Measurements from ENCODE around the gene LMTK3. TPM values are rescaled to one million over a fixed set of nuclear protein-coding genes. Genes with fewer than 3 reads are reported as not detected.

The LMTK3 gene
- 0.22 TPM in 1 of 2 replicates, not detected in the other for total RNA-seq (2014; rRNA removed; shearing (Covaris generic))
- polyA plus RNA-seq (2016; fragmentation: Nextera tagmentation; extraction: Ambion mirVana), result not detected in 2 replicates

DNA sequence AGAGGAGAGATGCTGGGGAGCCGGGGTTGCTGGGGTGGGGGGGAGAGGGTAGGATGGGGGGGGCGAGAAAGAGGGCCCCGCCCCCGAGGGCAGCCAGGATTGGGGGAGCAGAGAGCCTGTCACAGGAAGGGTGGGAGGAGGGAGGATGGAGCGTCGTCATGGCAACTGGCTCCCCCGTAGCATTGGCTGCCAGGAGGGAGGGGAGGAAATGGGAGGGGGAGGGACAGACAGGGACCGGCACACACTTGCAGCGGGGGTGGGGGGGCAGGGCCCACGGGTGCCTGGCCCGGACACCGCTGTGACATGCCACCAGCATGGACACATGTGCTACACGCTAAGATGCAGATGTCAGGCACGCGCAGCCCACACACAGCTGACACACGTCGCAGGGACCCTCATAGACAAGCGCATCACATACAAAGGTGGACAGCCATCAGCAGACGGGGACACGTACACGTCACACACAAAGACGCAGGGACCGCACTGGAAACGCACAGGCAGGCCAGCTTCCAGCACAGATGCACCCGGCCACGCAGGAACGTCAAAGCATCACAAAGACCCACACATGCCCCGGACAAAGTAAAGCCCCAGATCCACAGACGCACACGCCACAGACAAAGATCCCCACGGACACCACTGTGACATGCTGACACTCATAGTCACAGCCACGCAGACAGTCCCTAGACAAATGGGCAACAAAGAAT, at the start of gene LMTK3:
LMTK3 (minus strand) TSS at position 36 of the 704 bp plus-strand sequence. CDS start 259 bp downstream, outside the sequence.
- no peak within 1 kb of the TSS for H3K27ac ChIP-seq
- H2AFZ ChIP-seq, result peak within 1 kb of the TSS; percentile 34; the same call in 1 of the 2 replicates
- DNase-seq, result peak; percentile 50
- TF ChIP-seq EZH2 (IDR thresholded peaks at IDR 0.05; ENCODE audit: insufficient read depth, poor library complexity, severe bottlenecking), result no peak
- no peak for TF ChIP-seq EZH2phosphoT487 (IDR thresholded peaks at IDR 0.05; ENCODE audit: insufficient read depth, low read depth)
- H3K9me2 ChIP-seq (ENCODE audit: insufficient read depth), result no peaks in the 10 kb centered on the region
- WGBS, 2 experiments (ENCODE audit: low coverage in 1 of 2, low lambda C conversion rate in 2 of 2, missing lambda C conversion rate in 2 of 2), result 6 to 10% methylated on average over 20 to 32 of the region's 32 CpGs
- H3K9ac ChIP-seq, result no peak within 1 kb of the TSS
- 0 out of 2 replicates have a peak, but pooled peaks cover 3% of the 10 kb centered on the region for H3K4me1 ChIP-seq (ENCODE audit: insufficient read depth)
- no peaks in the 10 kb centered on the region for H3K9me3 ChIP-seq (ENCODE audit: low read depth)
- in situ Hi-C loops (cut with MboI), result no loop called here
- H3K4me2 ChIP-seq (ENCODE audit: unreplicated experiment), result peak within 1 kb of the TSS; percentile 59
- H3K4me3 ChIP-seq, result no peak within 1 kb of the TSS
- H3K36me3 ChIP-seq (ENCODE audit: low read depth), result no peaks in the 10 kb centered on the region
- H3K27me3 ChIP-seq (replicated peaks; ENCODE audit: insufficient read depth), result peaks cover 12% of the 10 kb centered on the region; the same call in 1 of the 2 replicates
- no peaks in the 10 kb centered on the region for H3K79me2 ChIP-seq (ENCODE audit: insufficient read depth)
- no peaks in the 10 kb centered on the region for H3F3A ChIP-seq (ENCODE audit: insufficient read depth)
- H4K20me1 ChIP-seq (ENCODE audit: insufficient read depth), result no peaks in the 10 kb centered on the region

- Histone ChIP-seq H3K4me2 (ENCODE audit: unreplicated experiment) (no peak overlapping the region), H3K9ac (no peak overlapping the region), H3K4me3 (no peak overlapping the region), H3K27me3 (replicated peaks; ENCODE audit: insufficient read depth) (no peaks in the 10 kb centered on the region), H3F3A (ENCODE audit: insufficient read depth) (peaks cover 1% of the 10 kb centered on the region; the same call in 1 of the 2 replicates), H3K9me3 (ENCODE audit: low read depth) (no peaks in the 10 kb centered on the region), H3K4me1 (ENCODE audit: insufficient read depth) (peaks cover 20% of the 10 kb centered on the region), H3K79me2 (ENCODE audit: insufficient read depth) (no peaks in the 10 kb centered on the region), H3K36me3 (ENCODE audit: low read depth) (no peaks in the 10 kb centered on the region), H2AFZ (no peak overlapping the region), H3K27ac (no peak overlapping the region), H3K9me2 (ENCODE audit: insufficient read depth) (no peaks in the 10 kb centered on the region), H4K20me1 (ENCODE audit: insufficient read depth) (no peaks in the 10 kb centered on the region)
- TF ChIP-seq EZH2 (IDR thresholded peaks at IDR 0.05; ENCODE audit: insufficient read depth, poor library complexity, severe bottlenecking) (no peak), EZH2phosphoT487 (IDR thresholded peaks at IDR 0.05; ENCODE audit: insufficient read depth, low read depth) (no peak)
- 88 to 94% methylated on average over 11 of the region's 11 CpGs for WGBS, 2 experiments (ENCODE audit: low coverage in 1 of 2, low lambda C conversion rate in 2 of 2, missing lambda C conversion rate in 2 of 2)
- in situ Hi-C loops (cut with MboI), result no loop called here
- DNase-seq, result no peak
Measured at GRCh38 chr19:48561412-48561811, 49.8 kb upstream of the LMTK3 start.

DNA sequence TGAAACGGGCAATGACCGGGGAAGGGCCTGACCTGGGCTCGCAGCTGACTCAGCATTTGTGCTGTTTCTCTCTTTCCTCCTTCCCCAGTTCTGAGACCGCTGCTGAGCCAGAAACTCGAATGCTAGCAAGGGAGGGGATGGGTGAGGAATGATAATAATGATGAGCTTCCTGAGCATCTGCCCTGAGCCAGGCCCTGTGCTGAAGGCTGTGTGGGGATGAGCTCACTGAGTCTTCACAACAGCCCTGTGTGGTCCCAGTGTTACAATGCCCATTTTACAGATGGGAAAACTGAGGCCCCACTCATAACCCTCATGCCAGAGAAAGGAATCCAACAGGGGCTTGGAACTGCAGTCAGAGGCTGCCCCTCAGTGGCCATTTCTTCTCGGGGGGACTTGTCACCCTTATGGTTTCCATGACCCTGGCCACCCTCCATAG, 48.5 kb upstream of the LMTK3 start:
- no peak overlapping the region for H3K4me3 ChIP-seq
- no peak overlapping the region for H2AFZ ChIP-seq
- H3K9ac ChIP-seq, result no peak overlapping the region
- in situ Hi-C loops (cut with MboI), result no loop called here
- WGBS, 2 experiments (ENCODE audit: low coverage in 1 of 2, low lambda C conversion rate in 2 of 2, missing lambda C conversion rate in 2 of 2), result 72 to 73% methylated on average over 6 of the region's 6 CpGs
- no peaks in the 10 kb centered on the region for H3K79me2 ChIP-seq (ENCODE audit: insufficient read depth)
- peaks cover 14% of the 10 kb centered on the region; the same call in 1 of the 2 replicates for H3F3A ChIP-seq (ENCODE audit: insufficient read depth)
- H3K36me3 ChIP-seq (ENCODE audit: low read depth), result no peaks in the 10 kb centered on the region
- H3K4me1 ChIP-seq (ENCODE audit: insufficient read depth), result peaks cover 23% of the 10 kb centered on the region
- no peaks in the 10 kb centered on the region for H3K9me3 ChIP-seq (ENCODE audit: low read depth)
- no peak for TF ChIP-seq EZH2phosphoT487 (IDR thresholded peaks at IDR 0.05; ENCODE audit: insufficient read depth, low read depth)
- no peaks in the 10 kb centered on the region for H3K9me2 ChIP-seq (ENCODE audit: insufficient read depth)
- no peaks in the 10 kb centered on the region for H4K20me1 ChIP-seq (ENCODE audit: insufficient read depth)
- DNase-seq, result no peak
- no peak overlapping the region for H3K4me2 ChIP-seq (ENCODE audit: unreplicated experiment)
- H3K27ac ChIP-seq, result no peak overlapping the region
- H3K27me3 ChIP-seq (replicated peaks; ENCODE audit: insufficient read depth), result no peaks in the 10 kb centered on the region

DNA sequence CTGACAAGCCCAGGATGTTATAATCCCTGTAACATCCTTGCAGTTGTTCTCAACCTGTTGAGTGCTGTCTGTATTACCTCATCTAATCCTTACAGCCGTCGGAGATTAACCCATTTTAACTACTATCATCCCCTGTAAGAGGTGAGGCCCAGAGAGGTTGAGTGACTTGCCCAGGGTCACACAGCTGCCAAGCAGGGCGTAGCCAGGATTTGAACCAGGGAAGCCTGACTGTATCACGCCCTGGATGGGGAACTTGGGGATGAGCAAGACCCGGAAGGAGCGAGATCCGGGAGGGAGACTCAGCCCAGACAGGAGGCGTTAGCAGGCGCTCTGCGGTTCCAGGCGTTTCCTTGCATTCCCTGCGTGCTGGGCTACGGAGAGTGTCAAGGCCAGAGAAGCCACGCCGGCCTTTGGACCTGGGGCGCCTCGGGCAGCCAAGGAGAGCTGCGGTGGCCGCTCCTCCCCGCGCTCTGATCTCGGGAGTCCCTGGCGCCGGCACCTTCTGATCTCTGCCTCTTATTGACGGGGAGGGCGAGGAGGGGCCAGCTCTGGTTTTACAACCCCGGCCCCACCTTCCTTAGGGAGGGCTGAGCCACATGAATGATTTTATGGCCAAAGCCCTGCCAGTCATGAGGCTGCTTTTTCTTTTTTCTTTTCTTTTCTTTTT, 46.5 kb upstream of the LMTK3 start:
- peak overlapping the region; percentile 46; the same call in 1 of the 2 replicates for H3K27ac ChIP-seq
- H2AFZ ChIP-seq, result peak overlapping the region; percentile 85
- peaks cover 15% of the 10 kb centered on the region; the same call in 1 of the 2 replicates for H3F3A ChIP-seq (ENCODE audit: insufficient read depth)
- WGBS, 2 experiments (ENCODE audit: low coverage in 1 of 2, low lambda C conversion rate in 2 of 2, missing lambda C conversion rate in 2 of 2), result 5 to 7% methylated on average over 27 of the region's 27 CpGs
- no peaks in the 10 kb centered on the region for H4K20me1 ChIP-seq (ENCODE audit: insufficient read depth)
- H3K9ac ChIP-seq, result peak overlapping the region; percentile 70
- TF ChIP-seq EZH2phosphoT487 (IDR thresholded peaks at IDR 0.05; ENCODE audit: insufficient read depth, low read depth), result no peak
- no peak for TF ChIP-seq EZH2 (IDR thresholded peaks at IDR 0.05; ENCODE audit: insufficient read depth, poor library complexity, severe bottlenecking)
- H3K9me3 ChIP-seq (ENCODE audit: low read depth), result no peaks in the 10 kb centered on the region
- H3K4me3 ChIP-seq, result peak overlapping the region; percentile 50
- no peaks in the 10 kb centered on the region for H3K9me2 ChIP-seq (ENCODE audit: insufficient read depth)
- H3K36me3 ChIP-seq (ENCODE audit: low read depth), result no peaks in the 10 kb centered on the region
- peak; percentile 92 for DNase-seq
- H3K79me2 ChIP-seq (ENCODE audit: insufficient read depth), result no peaks in the 10 kb centered on the region
- H3K4me1 ChIP-seq (ENCODE audit: insufficient read depth), result peaks cover 17% of the 10 kb centered on the region
- in situ Hi-C loops (cut with MboI), result no loop called here
- H3K27me3 ChIP-seq (replicated peaks; ENCODE audit: insufficient read depth), result no peaks in the 10 kb centered on the region
- H3K4me2 ChIP-seq (ENCODE audit: unreplicated experiment), result peak overlapping the region; percentile 50

Data from GM23248 (cell line).